Naive B cell (primary cell): ENCODE results near the gene PIRT. TPM values are rescaled to one million over a fixed set of nuclear protein-coding genes. Genes with fewer than 3 reads are reported as not detected.

Experiments used
- ATAC-seq, 2 donors: fragments of 150-1000 bp; cut with Tn5 transposase; 2 replicates each; pipeline ENCODE4 v1.10.0; 2021; ENCODE audit warnings: low read depth in 2 of 2, mild to moderate bottlenecking in 2 of 2, moderate library complexity in 2 of 2
- DNase-seq: peaks from one replicate; pipeline ENCODE4 v3.0.0; 2022
- H3K27ac Mint-ChIP-seq, 6 donors: one replicate each; pipeline ENCODE4 v1.8.0; 2020 to 2022; ENCODE audit warnings: mild to moderate bottlenecking in 6 of 6, mixed read lengths in 6 of 6, moderate library complexity in 5 of 6, inconsistent platforms in 2 of 6
- H3K27me3 Mint-ChIP-seq, 3 donors: one replicate each; pipeline ENCODE4 v1.8.0; 2021 to 2022; ENCODE audit warnings: mixed read lengths in 3 of 3, mild to moderate bottlenecking in 1 of 3
- H3K36me3 Mint-ChIP-seq, 2 donors: one replicate each; pipeline ENCODE4 v1.8.0; 2020 to 2022; ENCODE audit warnings: mixed read lengths in 2 of 2, inconsistent platforms in 1 of 2, mild to moderate bottlenecking in 1 of 2
- H3K4me1 Mint-ChIP-seq, 3 donors: one replicate each; pipeline ENCODE4 v1.8.0; 2020 to 2022; ENCODE audit warnings: mixed read lengths in 3 of 3, inconsistent platforms in 1 of 3, mild to moderate bottlenecking in 1 of 3, moderate library complexity in 1 of 3
- H3K4me3 Mint-ChIP-seq, 8 donors: one replicate each; pipeline ENCODE4 v1.8.0; 2020 to 2022; ENCODE audit warnings: mild to moderate bottlenecking in 8 of 8, mixed read lengths in 8 of 8, moderate library complexity in 8 of 8, inconsistent platforms in 2 of 8
- H3K9me3 Mint-ChIP-seq, 7 donors: one replicate each; pipeline ENCODE4 v1.8.0; 2020 to 2022; ENCODE audit warnings: mixed read lengths in 7 of 7, mild to moderate bottlenecking in 5 of 7, inconsistent platforms in 2 of 7, moderate library complexity in 1 of 7
- polyA plus RNA-seq, 6 donors: library from polyadenylated mRNA; unstranded; fragments of 300-500 nt; fragmentation: Illumina TruSeq; gene quantifications; one replicate each; pipeline ENCODE4 v1.2.3, GENCODE V29; 2021; ENCODE audit warnings: low read depth in 6 of 6

PIRT gene
- polyA plus RNA-seq, 6 donors from 2014 or later, result not detected

- Mint-ChIP-seq H3K36me3 (no peaks in the 10 kb centered on the region), H3K27me3 (peaks cover 8 to 31% (median 22%) of the 10 kb centered on the region in 3 donors), H3K4me3 (peak overlapping the region in 1 of 8 donors; percentile 80), H3K4me1 (peaks cover 9 to 11% (median 10%) of the 10 kb centered on the region in 3 donors), H3K27ac (no peak overlapping the region), H3K9me3 (peaks cover 0 to 2% (median 0%) of the 10 kb centered on the region in 7 donors)
- ATAC-seq, result no peak
- no peak for DNase-seq
Measured at GRCh38 chr17:10843811-10844210, 5.9 kb upstream of the PIRT start.

GRCh38 chr17:10842658-10843057 lies 4.8 kb upstream of the PIRT start:
- Mint-ChIP-seq H3K4me1 (peaks cover 9 to 11% (median 10%) of the 10 kb centered on the region in 3 donors), H3K27me3 (peaks cover 15 to 39% (median 22%) of the 10 kb centered on the region in 3 donors), H3K27ac (no peak overlapping the region), H3K9me3 (peaks cover 0 to 2% (median 0%) of the 10 kb centered on the region in 7 donors), H3K4me3 (no peak overlapping the region), H3K36me3 (no peaks in the 10 kb centered on the region)
- ATAC-seq, result no peak
- DNase-seq, result no peak

- Mint-ChIP-seq H3K27ac (no peak overlapping the region), H3K36me3 (no peaks in the 10 kb centered on the region), H3K9me3 (peaks cover 0 to 1% (median 0%) of the 10 kb centered on the region in 7 donors), H3K4me3 (no peak overlapping the region), H3K27me3 (peaks cover 7 to 17% (median 8%) of the 10 kb centered on the region in 3 donors), H3K4me1 (no peaks in the 10 kb centered on the region)
- DNase-seq (no peak), ATAC-seq (no peak)
Measured at GRCh38 chr17:10838682-10839081, 795 bp upstream of the PIRT start.

GRCh38 chr17:10836966-10837590 lies 809 bp downstream of the PIRT start:
- ATAC-seq (no peak), DNase-seq (no peak)
- H3K9me3 Mint-ChIP-seq, result peaks cover 0 to 1% (median 0%) of the 10 kb centered on the region in 7 donors
- H3K27ac Mint-ChIP-seq, result no peak overlapping the region
- H3K36me3 Mint-ChIP-seq, result no peaks in the 10 kb centered on the region
- H3K4me3 Mint-ChIP-seq, result no peak overlapping the region
- H3K27me3 Mint-ChIP-seq, result peaks cover 5 to 17% (median 7%) of the 10 kb centered on the region in 3 donors
- no peaks in the 10 kb centered on the region for H3K4me1 Mint-ChIP-seq

GRCh38 chr17:10836145-10836544 lies 1.7 kb downstream of the PIRT start:
- Mint-ChIP-seq H3K27me3 (peaks cover 5 to 17% (median 7%) of the 10 kb centered on the region in 3 donors), H3K4me1 (no peaks in the 10 kb centered on the region), H3K9me3 (peaks cover 0 to 1% (median 0%) of the 10 kb centered on the region in 7 donors), H3K36me3 (no peaks in the 10 kb centered on the region), H3K27ac (no peak overlapping the region), H3K4me3 (peak overlapping the region in 1 of 8 donors; percentile 3)
- DNase-seq, result no peak
- ATAC-seq, result no peak

GRCh38 chr17:10831696-10832095 lies 6.2 kb downstream of the PIRT start:
- Mint-ChIP-seq H3K4me1 (no peaks in the 10 kb centered on the region), H3K36me3 (no peaks in the 10 kb centered on the region), H3K27me3 (peaks cover 0 to 26% (median 20%) of the 10 kb centered on the region in 3 donors), H3K27ac (no peak overlapping the region), H3K9me3 (peaks cover 0 to 1% (median 0%) of the 10 kb centered on the region in 7 donors), H3K4me3 (no peak overlapping the region)
- no peak for DNase-seq
- no peak for ATAC-seq

- Mint-ChIP-seq H3K4me1 (no peaks in the 10 kb centered on the region), H3K9me3 (no peaks in the 10 kb centered on the region), H3K27me3 (peaks cover 4 to 26% (median 18%) of the 10 kb centered on the region in 3 donors), H3K27ac (no peak overlapping the region), H3K36me3 (no peaks in the 10 kb centered on the region), H3K4me3 (no peak overlapping the region)
- DNase-seq (no peak), ATAC-seq (no peak)
Measured at GRCh38 chr17:10827898-10828552, 9.9 kb downstream of the PIRT start.

- H3K9me3 Mint-ChIP-seq, result no peaks in the 10 kb centered on the region
- DNase-seq (no peak), ATAC-seq (no peak)
- peaks cover 0 to 4% (median 0%) of the 10 kb centered on the region in 3 donors for H3K4me1 Mint-ChIP-seq
- H3K27ac Mint-ChIP-seq, result no peak overlapping the region
- peaks cover 4 to 35% (median 26%) of the 10 kb centered on the region in 3 donors for H3K27me3 Mint-ChIP-seq
- H3K4me3 Mint-ChIP-seq, result no peak overlapping the region
- no peaks in the 10 kb centered on the region for H3K36me3 Mint-ChIP-seq
Measured at GRCh38 chr17:10824874-10825273, 13.0 kb downstream of the PIRT start.

- Mint-ChIP-seq H3K36me3 (no peaks in the 10 kb centered on the region), H3K4me3 (no peak overlapping the region), H3K27ac (peak overlapping the region in 1 of 6 donors; percentile 28), H3K4me1 (peaks cover 0 to 4% (median 0%) of the 10 kb centered on the region in 3 donors), H3K9me3 (no peaks in the 10 kb centered on the region), H3K27me3 (peaks cover 4 to 37% (median 25%) of the 10 kb centered on the region in 3 donors)
- ATAC-seq, result no peak
- DNase-seq, result no peak
Measured at GRCh38 chr17:10821770-10822169, 16.1 kb downstream of the PIRT start.

GRCh38 chr17:10821054-10821453 lies 16.8 kb downstream of the PIRT start:
- Mint-ChIP-seq H3K9me3 (no peaks in the 10 kb centered on the region), H3K36me3 (no peaks in the 10 kb centered on the region), H3K27ac (no peak overlapping the region), H3K27me3 (peaks cover 4 to 37% (median 25%) of the 10 kb centered on the region in 3 donors), H3K4me3 (no peak overlapping the region), H3K4me1 (peaks cover 0 to 4% (median 0%) of the 10 kb centered on the region in 3 donors)
- DNase-seq, result no peak
- no peak for ATAC-seq

- no peaks in the 10 kb centered on the region for H3K36me3 Mint-ChIP-seq
- H3K4me3 Mint-ChIP-seq, result peak overlapping the region in 1 of 8 donors; percentile 34
- no peak for ATAC-seq
- DNase-seq, result no peak
- H3K27ac Mint-ChIP-seq, result no peak overlapping the region
- H3K9me3 Mint-ChIP-seq, result no peaks in the 10 kb centered on the region
- H3K27me3 Mint-ChIP-seq, result peaks cover 0 to 51% (median 11%) of the 10 kb centered on the region in 3 donors
- H3K4me1 Mint-ChIP-seq, result peaks cover 0 to 3% (median 0%) of the 10 kb centered on the region in 3 donors
Measured at GRCh38 chr17:10815319-10815718, 22.6 kb downstream of the PIRT start.

GRCh38 chr17:10814075-10814474 lies 23.8 kb downstream of the PIRT start:
- Mint-ChIP-seq H3K36me3 (no peaks in the 10 kb centered on the region), H3K9me3 (peaks cover 0 to 1% (median 0%) of the 10 kb centered on the region in 7 donors), H3K27ac (peak overlapping the region in 1 of 6 donors; percentile 58), H3K4me3 (no peak overlapping the region), H3K27me3 (peaks cover 0 to 41% (median 11%) of the 10 kb centered on the region in 3 donors), H3K4me1 (peaks cover 0 to 3% (median 0%) of the 10 kb centered on the region in 3 donors)
- DNase-seq, result no peak
- ATAC-seq, result no peak

GRCh38 chr17:10812674-10813073 lies 25.2 kb downstream of the PIRT start:
- DNase-seq (no peak), ATAC-seq (no peak)
- H3K27ac Mint-ChIP-seq, result no peak overlapping the region
- H3K4me1 Mint-ChIP-seq, result peaks cover 0 to 3% (median 0%) of the 10 kb centered on the region in 3 donors
- H3K27me3 Mint-ChIP-seq, result peaks cover 3 to 32% (median 5%) of the 10 kb centered on the region in 3 donors
- peaks cover 0 to 1% (median 0%) of the 10 kb centered on the region in 7 donors for H3K9me3 Mint-ChIP-seq
- no peaks in the 10 kb centered on the region for H3K36me3 Mint-ChIP-seq
- peak overlapping the region in 1 of 8 donors; percentile 18 for H3K4me3 Mint-ChIP-seq

- Mint-ChIP-seq H3K36me3 (no peaks in the 10 kb centered on the region), H3K9me3 (peaks cover 0 to 1% (median 0%) of the 10 kb centered on the region in 7 donors), H3K4me3 (no peak overlapping the region), H3K27me3 (peaks cover 0 to 26% (median 3%) of the 10 kb centered on the region in 3 donors), H3K27ac (no peak overlapping the region), H3K4me1 (peaks cover 0 to 3% (median 0%) of the 10 kb centered on the region in 3 donors)
- DNase-seq (no peak), ATAC-seq (no peak)
Measured at GRCh38 chr17:10809605-10810004, 28.3 kb downstream of the PIRT start.
